Chondrocyte (in vitro differentiated cells): ENCODE results near the gene KRTAP2-2. TPM values are rescaled to one million over a fixed set of nuclear protein-coding genes. Genes with fewer than 3 reads are reported as not detected.
"Not testable (repeated sequence)": the region's sequence is repeated elsewhere in the genome, so short reads cannot be mapped to it uniquely, and the experiment has no call there.

Source experiments
- DNase-seq: peaks from one replicate; pipeline ENCODE4 v3.0.0; 2021; ENCODE audit warnings: mixed read lengths, low spot score
- H3K27ac Mint-ChIP-seq: one replicate; pipeline ENCODE4 v1.8.0; 2021; ENCODE audit warnings: mild to moderate bottlenecking, moderate library complexity, mixed read lengths; ENCODE audit not compliant: unreplicated experiment
- H3K27me3 Mint-ChIP-seq: 2 replicates; pipeline ENCODE4 v1.8.0; 2021; ENCODE audit warnings: low read depth, mixed read lengths
- H3K36me3 Mint-ChIP-seq: 2 replicates; pipeline ENCODE4 v1.8.0; 2021; ENCODE audit warnings: low read depth, mixed read lengths
- H3K4me1 Mint-ChIP-seq: 2 replicates; pipeline ENCODE4 v1.8.0; 2021; ENCODE audit warnings: low read depth, mild to moderate bottlenecking, mixed read lengths
- H3K4me3 Mint-ChIP-seq: one replicate; pipeline ENCODE4 v1.8.0; 2021; ENCODE audit warnings: mild to moderate bottlenecking, moderate library complexity, mixed read lengths; ENCODE audit not compliant: unreplicated experiment
- H3K9me3 Mint-ChIP-seq: 2 replicates; pipeline ENCODE4 v1.8.0; 2021; ENCODE audit warnings: low read depth, mixed read lengths
- total RNA-seq: library from RNA; stranded (reverse); gene quantifications from 3 replicates; pipeline ENCODE4 v1.2.1, GENCODE V29; 2021
- TF ChIP-seq, protein P1 (sequence below): fragments of 200-600 bp; sonication (generic); IDR thresholded peaks from 2 replicates; pipeline ENCODE4 v1.5.0; 2021; ENCODE audit warnings: antibody characterized with exemption, mild to moderate bottlenecking, moderate library complexity

KRTAP2-2 gene
- total RNA-seq, 1 donor from 2014 or later: not detected

DNA sequence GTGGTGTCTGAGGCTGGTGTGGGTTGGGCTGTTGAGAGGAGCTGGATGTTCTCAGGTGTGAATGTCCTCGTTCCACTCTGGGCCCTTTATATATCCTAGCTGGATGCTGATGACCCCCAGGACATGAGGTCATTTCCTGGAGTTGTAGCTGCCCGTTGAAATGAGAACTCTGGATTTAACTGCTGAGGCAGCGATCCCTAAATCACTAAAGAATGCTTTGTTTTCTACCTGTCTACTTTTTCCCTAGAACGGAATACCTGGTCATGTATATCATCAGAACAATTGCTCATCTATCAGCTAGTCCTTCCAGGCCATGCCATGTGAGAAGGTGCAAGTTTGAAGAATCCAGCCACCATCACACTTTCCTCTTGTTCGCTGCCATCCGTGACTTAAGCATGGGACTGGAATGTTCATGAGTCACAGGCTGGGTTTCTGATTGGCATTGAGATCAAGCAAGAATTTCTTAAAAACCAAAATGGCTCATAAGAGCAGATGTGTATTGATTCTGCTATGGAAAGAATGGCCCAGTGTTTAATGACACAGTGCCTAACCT lies 5.1 kb upstream of the KRTAP2-2 start, which contains the start of gene KRTAP2-3:
KRTAP2-3 (minus strand) TSS at position 63 of the 553 bp plus-strand sequence. CDS start 64 bp downstream, outside the sequence.
- TF ChIP-seq, protein P1, sequence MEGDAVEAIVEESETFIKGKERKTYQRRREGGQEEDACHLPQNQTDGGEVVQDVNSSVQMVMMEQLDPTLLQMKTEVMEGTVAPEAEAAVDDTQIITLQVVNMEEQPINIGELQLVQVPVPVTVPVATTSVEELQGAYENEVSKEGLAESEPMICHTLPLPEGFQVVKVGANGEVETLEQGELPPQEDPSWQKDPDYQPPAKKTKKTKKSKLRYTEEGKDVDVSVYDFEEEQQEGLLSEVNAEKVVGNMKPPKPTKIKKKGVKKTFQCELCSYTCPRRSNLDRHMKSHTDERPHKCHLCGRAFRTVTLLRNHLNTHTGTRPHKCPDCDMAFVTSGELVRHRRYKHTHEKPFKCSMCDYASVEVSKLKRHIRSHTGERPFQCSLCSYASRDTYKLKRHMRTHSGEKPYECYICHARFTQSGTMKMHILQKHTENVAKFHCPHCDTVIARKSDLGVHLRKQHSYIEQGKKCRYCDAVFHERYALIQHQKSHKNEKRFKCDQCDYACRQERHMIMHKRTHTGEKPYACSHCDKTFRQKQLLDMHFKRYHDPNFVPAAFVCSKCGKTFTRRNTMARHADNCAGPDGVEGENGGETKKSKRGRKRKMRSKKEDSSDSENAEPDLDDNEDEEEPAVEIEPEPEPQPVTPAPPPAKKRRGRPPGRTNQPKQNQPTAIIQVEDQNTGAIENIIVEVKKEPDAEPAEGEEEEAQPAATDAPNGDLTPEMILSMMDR: no peak
- H3K27me3 Mint-ChIP-seq: no peaks in the 10 kb centered on the region
- no peak for DNase-seq

GRCh38 chr17:41059276-41060051 lies 4.4 kb upstream of the KRTAP2-2 start:
- H3K27me3 Mint-ChIP-seq, H3K9me3 Mint-ChIP-seq, H3K36me3 Mint-ChIP-seq, DNase-seq: not testable (repeated sequence)
- Mint-ChIP-seq H3K27ac (peak overlapping the region; percentile 91), H3K4me3 (peak overlapping the region; percentile 5), H3K4me1 (peaks cover 50% of the 10 kb centered on the region)

More for the DNA sequence above, 5.1 kb upstream of the KRTAP2-2 start, which contains the start of gene KRTAP2-3:
- H3K9me3 Mint-ChIP-seq: peaks cover 4% of the 10 kb centered on the region
- H3K4me1 Mint-ChIP-seq: peaks cover 50% of the 10 kb centered on the region
- peak within 1 kb of the TSS; percentile 95 for H3K27ac Mint-ChIP-seq
- peaks cover 1% of the 10 kb centered on the region for H3K36me3 Mint-ChIP-seq
- H3K4me3 Mint-ChIP-seq: peak within 1 kb of the TSS; percentile 5

DNA sequence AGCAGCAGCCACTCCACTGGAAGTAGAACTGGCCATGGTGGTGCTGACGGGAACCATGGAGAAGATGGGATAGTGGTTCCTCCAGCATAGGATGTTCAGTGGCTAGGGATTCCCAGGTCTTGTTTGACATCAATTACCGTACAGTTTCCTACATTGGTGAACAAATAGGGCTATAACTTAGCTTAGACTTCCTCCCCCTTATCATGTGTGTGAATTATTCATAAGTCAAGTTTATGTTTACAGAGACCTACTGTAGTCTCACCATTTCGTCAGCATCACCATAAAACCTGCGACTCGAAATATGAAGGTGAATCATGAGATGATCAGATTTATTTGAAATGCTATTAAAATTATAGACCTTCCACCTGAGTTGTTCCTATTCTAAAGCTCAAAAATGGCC lies 3.7 kb upstream of the KRTAP2-2 start:
- TF ChIP-seq, protein P1: no peak
- H3K4me3 Mint-ChIP-seq: no peak overlapping the region
- no peak for DNase-seq
- H3K9me3 Mint-ChIP-seq: peaks cover 4% of the 10 kb centered on the region
- peaks cover 46% of the 10 kb centered on the region for H3K4me1 Mint-ChIP-seq
- no peaks in the 10 kb centered on the region for H3K27me3 Mint-ChIP-seq
- peak overlapping the region; percentile 91 for H3K27ac Mint-ChIP-seq
- peaks cover 1% of the 10 kb centered on the region for H3K36me3 Mint-ChIP-seq

- Mint-ChIP-seq H3K36me3 (peaks cover 3% of the 10 kb centered on the region), H3K27ac (no peak overlapping the region), H3K27me3 (no peaks in the 10 kb centered on the region), H3K9me3 (peaks cover 10% of the 10 kb centered on the region), H3K4me1 (peaks cover 36% of the 10 kb centered on the region), H3K4me3 (no peak overlapping the region)
- no peak for DNase-seq
- TF ChIP-seq, protein P1: no peak
These were observed 2.5 kb upstream of the KRTAP2-2 start for GRCh38 chr17:41057547-41057946.

DNA sequence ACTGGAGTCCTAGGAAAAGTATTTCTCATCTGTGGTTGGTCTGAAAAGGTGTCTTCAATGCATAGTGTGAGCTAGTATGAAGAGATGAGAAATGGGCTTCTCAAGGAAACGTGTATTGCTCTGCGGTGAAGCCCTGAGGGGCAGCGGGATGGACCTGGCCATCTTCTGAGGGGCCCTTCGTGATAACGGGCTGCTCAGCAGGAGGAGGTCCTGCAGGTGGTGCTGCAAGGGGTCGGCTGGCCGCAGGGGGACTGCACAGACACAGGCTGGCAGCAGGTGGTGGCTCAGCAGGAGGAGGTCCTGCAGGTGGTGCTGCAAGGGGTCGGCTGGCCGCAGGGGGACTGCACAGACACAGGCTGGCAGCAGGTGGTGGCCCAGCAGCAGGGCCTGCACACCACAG lies 474 bp downstream of the KRTAP2-2 start:
- H3K36me3 Mint-ChIP-seq, H3K27me3 Mint-ChIP-seq, H3K27ac Mint-ChIP-seq, DNase-seq, H3K9me3 Mint-ChIP-seq, H3K4me3 Mint-ChIP-seq: not testable (repeated sequence)
- H3K4me1 Mint-ChIP-seq: peaks cover 12% of the 10 kb centered on the region

- no peak for DNase-seq
- TF ChIP-seq, protein P1: no peak
- H3K4me3 Mint-ChIP-seq: no peak overlapping the region
- H3K4me1 Mint-ChIP-seq: peaks cover 8% of the 10 kb centered on the region
- peaks cover 10% of the 10 kb centered on the region for H3K9me3 Mint-ChIP-seq
- no peak overlapping the region for H3K27ac Mint-ChIP-seq
- H3K36me3 Mint-ChIP-seq: peaks cover 3% of the 10 kb centered on the region
- no peaks in the 10 kb centered on the region for H3K27me3 Mint-ChIP-seq
These were observed 1.0 kb downstream of the KRTAP2-2 start for GRCh38 chr17:41054025-41054424.
